Non-pigmented ciliary epithelial cell (primary cell): ENCODE data around the gene CBARP.
"Not testable (repeated sequence)": the region's sequence is repeated elsewhere in the genome, so short reads cannot be mapped to it uniquely, and the experiment has no call there.

ENCODE experiments used
- DNase-seq: peaks from one replicate; pipeline ENCODE4 v3.0.0-alpha.2; 2010; ENCODE audit warnings: low read depth

Gene CBARP

DNA sequence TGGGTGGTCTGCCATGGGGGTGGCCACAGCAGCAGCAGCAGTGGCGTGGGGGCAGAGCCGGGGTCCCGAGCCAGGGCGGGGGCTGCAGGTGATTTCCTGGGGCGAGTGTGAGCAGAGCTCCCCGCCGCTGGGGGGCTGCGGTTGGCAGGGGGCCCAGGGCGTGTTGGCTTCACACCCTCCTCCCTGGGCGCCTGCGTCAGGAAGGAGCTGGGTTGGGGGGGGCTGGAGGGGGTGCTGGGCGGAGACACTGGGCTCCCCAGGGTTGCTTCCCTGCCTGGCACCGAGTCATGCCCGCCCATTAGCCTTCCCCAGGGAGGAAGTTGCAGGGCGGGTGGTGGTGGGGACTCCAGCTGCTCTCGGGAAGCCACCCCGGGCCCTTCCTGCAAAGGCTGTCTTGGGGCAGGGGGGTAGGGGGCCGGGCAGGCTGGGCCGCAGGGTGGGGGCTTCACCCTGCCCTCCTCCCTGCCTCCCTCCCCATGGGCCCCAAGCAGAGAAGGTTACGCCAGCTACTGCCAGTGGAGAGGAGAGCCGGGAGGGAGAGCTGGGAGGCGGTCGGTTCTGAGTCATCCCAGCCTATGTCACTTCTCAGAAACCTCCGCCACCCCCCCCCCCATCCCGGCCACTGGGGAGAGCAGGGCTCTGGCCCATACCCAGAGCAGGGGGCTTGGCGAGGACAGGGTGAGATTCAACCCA lies 15.2 kb upstream of the CBARP start:
- DNase-seq, result no peak

- no peak for DNase-seq
Measured at GRCh38 chr19:1252221-1252820, 14.5 kb upstream of the CBARP start.

DNA sequence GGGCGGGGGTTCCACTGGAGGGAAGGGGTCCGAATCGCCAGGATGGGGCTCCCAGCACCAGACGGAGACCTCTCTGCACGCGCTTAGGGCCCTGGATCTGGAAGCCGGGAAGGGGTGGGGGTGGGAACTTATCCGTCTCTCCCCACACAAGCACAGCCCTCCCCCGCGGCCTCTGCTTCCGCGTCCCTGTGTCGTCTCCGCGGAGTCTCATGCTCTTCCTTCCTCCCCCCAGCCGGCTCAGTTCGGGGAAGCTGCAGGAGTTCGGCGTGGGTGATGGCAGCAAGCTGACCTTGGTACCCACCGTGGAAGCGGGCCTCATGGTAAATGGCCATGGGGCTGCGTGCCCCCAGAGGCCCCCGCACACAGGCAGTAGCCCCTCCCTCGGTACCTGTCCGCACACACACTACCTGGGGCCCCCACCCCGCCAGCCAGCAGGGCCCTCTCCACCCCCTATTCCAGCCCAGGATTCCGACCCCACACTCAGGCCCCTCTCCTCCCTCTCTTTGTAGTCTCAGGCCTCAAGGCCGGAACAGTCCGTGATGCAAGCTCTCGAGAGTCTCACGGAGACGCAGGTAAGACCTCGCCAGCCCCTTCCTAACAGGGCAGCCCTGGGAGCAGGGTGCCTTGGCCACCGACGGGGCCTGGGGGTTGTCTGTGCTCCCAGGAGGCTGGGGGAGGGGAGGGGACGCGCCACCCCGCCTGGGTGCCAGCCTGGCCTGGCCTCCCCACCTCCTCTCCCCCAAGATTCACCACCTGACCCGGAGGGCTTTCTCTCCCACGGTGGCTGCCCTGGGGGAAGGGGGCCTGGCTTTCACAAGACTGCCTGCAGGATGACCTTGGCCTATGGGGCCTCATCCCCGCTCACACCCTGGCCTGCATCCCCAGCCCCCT lies 13.8 kb upstream of the CBARP start:
- DNase-seq, result no peak

GRCh38 chr19:1250437-1251260 lies 12.8 kb upstream of the CBARP start:
- DNase-seq, result no peak

- no peak for DNase-seq
Measured at GRCh38 chr19:1249990-1250436, 12.2 kb upstream of the CBARP start.

DNA sequence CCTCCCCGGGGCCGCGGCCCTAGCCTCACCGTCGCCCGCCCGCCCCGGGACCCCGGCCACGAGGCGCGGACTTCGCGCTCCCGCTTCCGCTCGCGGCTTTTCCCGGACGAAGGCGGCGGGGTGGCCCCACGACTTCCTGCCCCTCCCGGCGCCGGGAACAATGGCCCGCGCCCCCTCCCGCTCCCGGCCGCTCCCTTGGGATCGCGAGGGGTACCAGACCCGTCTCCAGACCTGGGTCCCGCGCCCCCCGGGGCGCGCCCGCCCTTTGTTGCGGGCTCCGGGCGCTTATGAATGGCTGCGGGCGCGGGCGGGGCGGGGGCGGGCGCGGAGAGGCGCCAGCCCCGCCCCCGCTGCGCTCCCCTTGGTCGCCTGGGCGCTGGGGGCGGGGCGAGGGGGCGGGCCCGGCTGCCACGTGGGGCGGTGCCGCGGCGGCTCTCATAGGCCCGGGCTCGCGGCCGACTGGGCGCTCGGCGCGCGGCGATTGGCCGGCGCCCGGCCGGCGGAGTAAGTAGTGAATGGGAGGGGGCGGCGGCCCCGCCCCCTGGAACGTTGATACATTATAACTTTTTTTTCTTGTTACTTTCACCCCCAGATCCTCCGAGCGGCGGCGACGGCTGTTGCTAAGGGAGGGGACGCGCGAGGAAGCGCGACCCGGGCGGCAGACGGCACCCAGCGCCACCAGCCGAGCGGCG lies 11.6 kb upstream of the CBARP start:
- no peak for DNase-seq

GRCh38 chr19:1248786-1249297 lies 11.0 kb upstream of the CBARP start:
- no peak for DNase-seq

- no peak for DNase-seq
Measured at GRCh38 chr19:1248139-1248785, 10.5 kb upstream of the CBARP start, which contains the start of gene MIDN. Gene MIDN, plus strand, starts transcription at chr19:1248583. Its CDS starts 1,714 bp downstream, at chr19:1250297.

DNA sequence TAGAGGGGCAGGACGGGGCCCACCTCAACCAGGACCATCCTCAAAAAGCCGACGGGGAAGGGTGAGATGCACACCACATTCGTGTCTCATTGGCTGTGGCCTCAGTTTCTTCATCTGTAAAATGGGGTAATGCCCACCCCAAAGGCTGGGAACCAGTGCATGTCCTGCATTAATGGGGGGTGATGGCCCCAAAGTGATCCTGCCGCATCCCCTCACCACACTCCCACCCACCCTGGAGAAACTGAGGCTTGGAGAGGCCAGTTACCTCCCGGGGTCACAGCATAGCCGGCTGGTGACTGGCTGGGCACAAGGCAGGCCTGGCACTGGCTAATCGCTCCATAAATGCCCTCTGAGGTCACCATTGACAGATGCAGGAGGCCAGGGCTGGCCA lies 9.9 kb upstream of the CBARP start:
- no peak for DNase-seq

DNA sequence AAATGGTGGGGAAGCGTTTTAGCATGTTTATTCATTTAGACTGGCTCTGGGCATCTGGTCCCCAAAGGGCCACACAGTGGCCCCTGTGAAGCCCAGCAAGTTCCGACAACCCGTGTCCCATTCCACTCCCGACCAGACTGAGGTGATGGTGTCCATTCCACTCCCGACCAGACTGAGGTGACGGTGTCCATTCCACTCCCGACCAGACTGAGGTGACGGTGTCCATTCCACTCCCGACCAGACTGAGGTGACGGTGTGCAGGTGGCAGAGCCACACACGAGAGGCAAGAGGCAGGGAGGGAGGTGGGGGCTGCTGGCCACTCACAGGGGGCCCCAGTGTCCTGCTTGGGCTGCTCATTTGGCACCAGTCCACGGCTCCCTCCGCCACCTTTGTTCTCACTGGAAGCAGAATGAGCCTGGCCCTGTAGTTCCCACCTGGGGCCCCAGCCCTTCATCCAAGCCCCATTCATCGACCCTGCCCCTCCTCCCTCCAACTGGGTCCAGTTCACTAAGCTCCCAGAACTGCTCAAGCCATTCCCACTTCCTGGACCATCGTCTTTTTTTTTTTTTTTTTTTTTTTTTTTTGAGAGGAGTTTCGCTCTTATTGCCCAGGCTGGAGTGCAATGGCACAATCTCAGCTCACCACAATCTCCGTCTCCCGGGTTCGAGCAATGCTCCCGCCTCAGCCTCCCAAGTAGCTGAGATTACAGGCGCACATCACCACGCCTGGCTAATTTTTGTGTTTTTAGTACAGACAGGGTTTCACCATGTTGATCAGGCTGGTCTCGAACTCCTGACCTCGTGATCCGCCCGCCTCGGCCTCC lies 8.7 kb upstream of the CBARP start:
- DNase-seq, result not testable (repeated sequence)

- DNase-seq, result no peak
Measured at GRCh38 chr19:1245494-1246264, 7.9 kb upstream of the CBARP start.

GRCh38 chr19:1244693-1245451 lies 7.1 kb upstream of the CBARP start:
- DNase-seq, result no peak

DNA sequence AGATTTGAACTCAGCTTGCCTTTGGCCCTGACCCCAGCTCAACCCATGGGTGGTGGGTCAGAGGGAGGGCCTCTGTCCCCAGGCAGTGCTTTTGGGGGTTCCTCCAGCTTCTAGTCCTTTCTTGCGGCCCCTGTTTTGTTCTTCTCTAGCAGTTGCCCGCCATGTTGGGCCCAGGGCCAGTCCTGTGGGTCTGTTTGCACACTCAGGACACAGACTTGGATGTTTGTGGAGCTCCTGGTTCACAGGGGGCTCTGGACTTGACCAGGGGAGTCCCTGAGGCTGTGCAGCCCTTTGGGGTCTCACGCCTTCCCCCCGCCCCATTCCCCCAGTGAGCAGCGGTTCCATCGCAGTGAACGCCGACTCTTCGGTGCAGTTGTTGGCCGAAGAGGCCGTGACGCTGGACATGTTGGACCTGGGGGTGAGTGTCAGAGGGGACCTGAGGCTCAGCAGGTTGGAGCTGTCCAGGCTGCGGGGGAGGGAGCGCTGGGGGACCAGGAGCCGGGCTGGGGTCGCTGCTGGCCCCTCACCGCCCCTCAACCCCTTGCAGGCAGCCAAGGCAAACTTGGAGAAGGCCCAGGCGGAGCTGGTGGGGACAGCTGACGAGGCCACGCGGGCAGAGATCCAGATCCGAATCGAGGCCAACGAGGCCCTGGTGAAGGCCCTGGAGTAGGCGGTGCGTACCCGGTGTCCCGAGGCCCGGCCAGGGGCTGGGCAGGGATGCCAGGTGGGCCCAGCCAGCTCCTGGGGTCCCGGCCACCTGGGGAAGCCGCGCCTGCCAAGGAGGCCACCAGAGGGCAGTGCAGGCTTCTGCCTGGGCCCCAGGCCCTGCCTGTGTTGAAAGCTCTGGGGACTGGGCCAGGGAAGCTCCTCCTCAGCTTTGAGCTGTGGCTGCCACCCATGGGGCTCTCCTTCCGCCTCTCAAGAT lies 6.2 kb upstream of the CBARP start:
- no peak for DNase-seq

- DNase-seq, result no peak
Measured at GRCh38 chr19:1241417-1242095, 3.8 kb upstream of the CBARP start, which contains the start of gene ATP5F1D. Gene ATP5F1D, plus strand, starts transcription at chr19:1241751. Its CDS starts 100 bp downstream, at chr19:1241851.

- DNase-seq, result no peak
Measured at GRCh38 chr19:1240925-1241324, 3.1 kb upstream of the CBARP start.
